GM21447 (cell line): ENCODE measurements around the gene TRIM60.
"Not testable (repeated sequence)": the region's sequence is repeated elsewhere in the genome, so short reads cannot be mapped to it uniquely, and the experiment has no call there.

Experiments
- ATAC-seq: cut with Tn5 transposase; IDR thresholded peaks from one replicate; pipeline ENCODE4 v1.9.1; 2021; ENCODE audit not compliant: unreplicated experiment

The TRIM60 gene

DNA sequence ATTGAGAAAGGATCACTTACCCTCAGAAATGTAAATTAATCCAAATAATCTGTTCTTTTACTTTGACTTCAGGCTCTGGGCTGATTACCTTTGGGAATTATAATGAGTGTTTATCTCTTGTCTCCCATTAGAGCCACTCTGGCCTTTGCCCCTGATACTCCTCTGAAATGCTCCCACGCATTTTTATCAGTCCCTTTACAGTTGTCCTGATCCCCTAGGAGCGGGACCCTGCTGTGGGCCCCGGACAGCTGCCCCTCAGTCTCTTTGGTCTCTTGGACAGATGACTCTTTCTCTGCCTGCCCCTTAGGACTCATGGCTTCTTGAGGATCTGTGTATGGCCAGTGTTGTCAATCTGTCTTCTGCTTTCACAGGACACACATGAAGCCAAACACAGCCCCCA is 20.8 kb downstream of the TRIM60 start:
- ATAC-seq, result no peak

DNA sequence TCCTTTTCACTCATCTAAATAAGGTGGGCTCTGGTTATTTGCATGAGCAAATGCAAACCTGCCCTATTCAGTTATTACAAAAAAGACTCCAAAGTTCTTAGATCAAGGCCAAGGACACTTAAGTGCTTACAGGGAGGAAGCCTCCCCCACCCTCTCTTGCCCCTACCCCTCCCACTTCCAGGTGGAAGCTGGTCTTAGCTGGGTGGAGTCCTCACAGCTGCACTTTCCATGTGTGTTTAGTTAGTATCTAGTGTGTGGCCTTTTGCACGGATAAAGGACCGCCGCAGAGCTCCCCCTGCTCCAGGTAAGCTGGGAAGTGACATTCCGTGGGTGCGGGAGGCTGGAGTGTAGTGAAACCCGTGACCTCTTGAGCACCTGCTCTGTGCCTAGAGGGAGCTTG is 21.8 kb downstream of the TRIM60 start, which contains the start of gene TRIM75:
Gene TRIM75 (plus strand): TSS at position 222 of the 400 bp plus-strand sequence. CDS start 5,282 bp downstream, outside the sequence.
- ATAC-seq, result no peak

DNA sequence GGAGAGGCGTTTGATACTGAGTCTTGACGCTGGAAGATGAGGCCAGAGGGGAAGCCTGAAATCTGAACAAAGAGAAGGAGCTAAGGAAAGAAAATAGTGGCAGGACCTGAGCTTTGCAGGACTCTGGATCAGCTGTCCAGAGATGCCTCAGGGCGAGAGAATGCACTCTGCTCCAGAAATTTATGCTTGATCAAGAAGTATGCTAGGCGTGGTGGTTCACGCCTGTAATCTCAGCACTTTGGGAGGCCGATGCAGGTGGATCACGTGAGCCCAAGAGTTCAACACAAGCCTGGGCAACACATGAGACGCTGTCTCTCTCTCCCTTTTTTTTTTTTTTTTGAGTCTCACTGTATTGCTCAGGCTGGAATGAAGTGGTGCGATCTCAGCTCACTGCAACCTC is 23.8 kb downstream of the TRIM60 start:
- no peak for ATAC-seq

GRCh38 chr4:165058666-165059065 is 26.9 kb downstream of the TRIM60 start:
- no peak for ATAC-seq

- no peak for ATAC-seq
These were observed 27.6 kb downstream of the TRIM60 start for GRCh38 chr4:165059386-165059785.

- no peak for ATAC-seq
These were observed 29.1 kb downstream of the TRIM60 start for GRCh38 chr4:165060938-165061337.

DNA sequence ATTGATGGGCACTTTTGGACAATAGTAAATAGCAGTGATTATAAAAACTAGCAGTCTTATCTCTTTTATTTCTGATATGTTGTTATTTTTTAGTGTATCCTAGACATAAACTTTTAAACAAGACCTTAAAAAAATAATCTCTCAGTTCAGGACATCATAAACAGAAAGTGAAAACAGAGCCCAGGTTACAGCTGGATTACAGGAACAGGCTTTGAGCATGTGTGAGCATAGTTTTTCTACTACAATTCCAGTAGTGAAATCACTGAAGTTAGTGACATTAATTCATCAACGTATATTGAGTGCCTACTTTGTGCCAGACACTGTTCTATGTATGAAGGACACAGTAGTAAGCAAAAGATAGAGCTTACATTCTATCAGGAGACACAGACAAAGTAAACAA is 38.8 kb downstream of the TRIM60 start:
- ATAC-seq, result no peak

DNA sequence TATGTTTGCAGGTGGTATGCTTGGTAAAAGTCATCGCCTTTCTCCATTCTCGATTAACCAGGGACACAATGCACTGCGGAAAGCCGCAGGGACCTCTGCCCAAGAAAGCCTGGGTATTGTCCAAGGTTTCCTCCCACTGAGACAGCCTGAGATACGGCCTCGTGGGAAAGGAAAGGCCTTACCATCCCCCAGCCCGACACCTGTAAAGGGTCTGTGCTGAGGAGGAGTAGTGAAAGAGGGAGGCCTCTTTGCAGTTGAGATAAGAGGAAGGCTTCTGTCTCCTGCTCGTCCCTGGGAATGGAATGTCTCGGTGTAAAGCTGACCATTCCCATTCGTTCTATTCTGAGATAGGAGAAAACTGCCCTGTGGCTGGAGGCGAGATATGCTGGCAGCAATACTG is 41.5 kb downstream of the TRIM60 start:
- not testable (repeated sequence) for ATAC-seq

GRCh38 chr4:165077034-165077578 is 45.3 kb downstream of the TRIM60 start:
- ATAC-seq, result no peak

- ATAC-seq, result no peak
These were observed 47.7 kb downstream of the TRIM60 start for GRCh38 chr4:165079476-165079875.

GRCh38 chr4:165084787-165085186 is 53.0 kb downstream of the TRIM60 start:
- ATAC-seq, result not testable (repeated sequence)

DNA sequence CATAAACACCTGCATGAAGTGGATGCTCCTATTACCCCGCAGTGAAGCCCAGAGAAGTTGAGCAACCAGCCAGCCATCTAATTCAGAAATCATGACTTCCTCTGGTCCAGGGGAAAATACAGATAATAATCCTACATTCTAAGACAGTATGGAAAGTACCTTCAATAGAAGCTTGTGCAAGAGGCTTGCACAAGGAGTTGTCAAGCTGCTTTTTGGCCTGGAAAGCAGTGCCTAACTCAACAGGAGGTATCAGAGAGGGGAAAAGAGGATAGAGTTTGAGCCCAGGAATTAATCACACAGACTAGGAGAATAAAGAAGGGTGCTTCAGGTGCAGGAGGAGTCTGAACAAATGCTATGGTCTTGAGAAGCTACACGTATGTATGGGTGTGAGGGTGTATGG is 54.1 kb downstream of the TRIM60 start:
- no peak for ATAC-seq

GRCh38 chr4:165088366-165088765 is 56.6 kb downstream of the TRIM60 start:
- no peak for ATAC-seq
